ENCODE measurements around the gene COX5A.

DNA sequence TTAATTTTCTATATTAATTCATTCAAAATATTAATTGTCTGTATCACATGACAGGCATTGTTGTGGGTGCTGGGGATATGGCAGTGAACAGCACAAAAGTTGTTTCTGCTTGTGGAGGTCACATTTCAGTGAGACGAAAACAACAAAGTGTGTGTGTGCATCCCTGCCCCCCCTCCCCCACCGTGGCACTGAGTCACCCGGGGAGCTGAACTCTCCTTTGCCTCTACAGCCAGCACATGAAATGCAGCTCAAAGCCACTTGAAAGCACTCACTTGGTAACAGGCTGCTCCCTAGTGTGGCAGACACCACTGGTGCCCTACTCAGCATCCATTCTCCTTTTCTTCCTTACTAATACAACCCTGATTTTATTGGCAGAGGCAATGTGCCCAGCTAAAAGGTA lies 40.6 kb upstream of the COX5A start:
- TF ChIP-seq, protein P1, sequence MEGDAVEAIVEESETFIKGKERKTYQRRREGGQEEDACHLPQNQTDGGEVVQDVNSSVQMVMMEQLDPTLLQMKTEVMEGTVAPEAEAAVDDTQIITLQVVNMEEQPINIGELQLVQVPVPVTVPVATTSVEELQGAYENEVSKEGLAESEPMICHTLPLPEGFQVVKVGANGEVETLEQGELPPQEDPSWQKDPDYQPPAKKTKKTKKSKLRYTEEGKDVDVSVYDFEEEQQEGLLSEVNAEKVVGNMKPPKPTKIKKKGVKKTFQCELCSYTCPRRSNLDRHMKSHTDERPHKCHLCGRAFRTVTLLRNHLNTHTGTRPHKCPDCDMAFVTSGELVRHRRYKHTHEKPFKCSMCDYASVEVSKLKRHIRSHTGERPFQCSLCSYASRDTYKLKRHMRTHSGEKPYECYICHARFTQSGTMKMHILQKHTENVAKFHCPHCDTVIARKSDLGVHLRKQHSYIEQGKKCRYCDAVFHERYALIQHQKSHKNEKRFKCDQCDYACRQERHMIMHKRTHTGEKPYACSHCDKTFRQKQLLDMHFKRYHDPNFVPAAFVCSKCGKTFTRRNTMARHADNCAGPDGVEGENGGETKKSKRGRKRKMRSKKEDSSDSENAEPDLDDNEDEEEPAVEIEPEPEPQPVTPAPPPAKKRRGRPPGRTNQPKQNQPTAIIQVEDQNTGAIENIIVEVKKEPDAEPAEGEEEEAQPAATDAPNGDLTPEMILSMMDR (IDR thresholded peaks at IDR 0.05): no peak
- TF ChIP-seq POLR2A (IDR thresholded peaks at IDR 0.05): no peak
